ENCODE results near the gene CIT.

CIT gene

GRCh38 chr12:119720349-119720748 lies 156.8 kb downstream of the CIT start:
- no peak for TF ChIP-seq CTCF (IDR thresholded peaks at IDR 0.05; ENCODE audit: control extremely low read depth, extremely low read depth, low read depth, missing control alignments)
- CTCF ChIA-PET, result no interaction called here

GRCh38 chr12:119718141-119718540 lies 159.0 kb downstream of the CIT start:
- CTCF ChIA-PET, result interaction anchor here (1.3 kb wide), 1 partner anchor 11 kb away, joined by 6 read pairs; no protein-coding TSS in a partner anchor
- TF ChIP-seq CTCF (IDR thresholded peaks at IDR 0.05; ENCODE audit: control extremely low read depth, extremely low read depth, low read depth, missing control alignments), result no peak
- POLR2A ChIA-PET, result no interaction called here
- no peak for DNase-seq (ENCODE audit: extremely low spot score)

More at GRCh38 chr12:119720349-119720748, 156.8 kb downstream of the CIT start:
- no peak for DNase-seq (ENCODE audit: extremely low spot score)
- POLR2A ChIA-PET, result no interaction called here

- ChIA-PET POLR2A (no interaction called here), CTCF (no interaction called here)
- TF ChIP-seq CTCF (IDR thresholded peaks at IDR 0.05; ENCODE audit: control extremely low read depth, extremely low read depth, low read depth, missing control alignments), result no peak
Observed at GRCh38 chr12:119715268-119715620, 161.9 kb downstream of the CIT start.

GRCh38 chr12:119714614-119715267 lies 162.4 kb downstream of the CIT start:
- TF ChIP-seq CTCF (IDR thresholded peaks at IDR 0.05; ENCODE audit: control extremely low read depth, extremely low read depth, low read depth, missing control alignments), result no peak
- CTCF ChIA-PET, result no interaction called here

More at GRCh38 chr12:119715268-119715620, 161.9 kb downstream of the CIT start:
- no peak for DNase-seq (ENCODE audit: extremely low spot score)

GRCh38 chr12:119713551-119714031 lies 163.5 kb downstream of the CIT start:
- ChIA-PET CTCF (no interaction called here), POLR2A (no interaction called here)
- no peak for DNase-seq (ENCODE audit: extremely low spot score)
- no peak for TF ChIP-seq CTCF (IDR thresholded peaks at IDR 0.05; ENCODE audit: control extremely low read depth, extremely low read depth, low read depth, missing control alignments)

More at GRCh38 chr12:119714614-119715267, 162.4 kb downstream of the CIT start:
- POLR2A ChIA-PET, result no interaction called here
- no peak for DNase-seq (ENCODE audit: extremely low spot score)

GRCh38 chr12:119712721-119713120 lies 164.4 kb downstream of the CIT start:
- ChIA-PET CTCF (no interaction called here), POLR2A (no interaction called here)
- TF ChIP-seq CTCF (IDR thresholded peaks at IDR 0.05; ENCODE audit: control extremely low read depth, extremely low read depth, low read depth, missing control alignments), result no peak
- no peak for DNase-seq (ENCODE audit: extremely low spot score)

Measured in GM10248 (cell line).